Stimulated activated CD4-positive, alpha-beta T cell treated with anti-CD3 and anti-CD28 coated beads, Interleukin-12 subunit alpha, Interleukin-12 subunit beta, amount 100 ng/mL, for 4 hours (primary cell): ENCODE measurements around the gene TH.

ENCODE experiments used
- DNase-seq: peaks from one replicate; pipeline ENCODE4 v3.0.0-alpha.2; 2020

The TH gene

DNA sequence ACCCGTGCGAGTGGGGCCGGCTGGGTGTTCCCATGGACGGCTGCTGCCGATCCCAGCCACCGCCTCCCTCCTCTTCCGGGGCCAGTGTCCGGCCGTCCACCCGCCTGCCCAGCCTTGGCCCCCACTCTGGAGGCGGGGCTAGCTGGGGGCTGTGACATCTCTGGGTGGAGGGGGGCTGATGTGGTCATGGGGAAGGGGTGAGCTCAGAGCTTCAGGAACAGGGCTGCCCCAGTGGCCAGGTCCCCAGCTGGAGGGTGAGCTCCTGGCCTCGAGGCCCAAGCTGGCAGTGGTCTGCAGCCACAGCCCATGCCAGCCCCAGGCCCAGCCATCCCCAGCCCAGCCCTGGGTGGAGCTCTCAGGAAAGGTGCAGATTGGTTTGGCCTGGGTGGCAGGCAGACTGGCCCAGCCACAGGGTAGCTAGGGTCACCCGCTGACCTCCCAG, 13.3 kb downstream of the TH start:
- DNase-seq = no peak

- DNase-seq = no peak
These were observed 14.1 kb downstream of the TH start for GRCh38 chr11:2157294-2158040.

DNA sequence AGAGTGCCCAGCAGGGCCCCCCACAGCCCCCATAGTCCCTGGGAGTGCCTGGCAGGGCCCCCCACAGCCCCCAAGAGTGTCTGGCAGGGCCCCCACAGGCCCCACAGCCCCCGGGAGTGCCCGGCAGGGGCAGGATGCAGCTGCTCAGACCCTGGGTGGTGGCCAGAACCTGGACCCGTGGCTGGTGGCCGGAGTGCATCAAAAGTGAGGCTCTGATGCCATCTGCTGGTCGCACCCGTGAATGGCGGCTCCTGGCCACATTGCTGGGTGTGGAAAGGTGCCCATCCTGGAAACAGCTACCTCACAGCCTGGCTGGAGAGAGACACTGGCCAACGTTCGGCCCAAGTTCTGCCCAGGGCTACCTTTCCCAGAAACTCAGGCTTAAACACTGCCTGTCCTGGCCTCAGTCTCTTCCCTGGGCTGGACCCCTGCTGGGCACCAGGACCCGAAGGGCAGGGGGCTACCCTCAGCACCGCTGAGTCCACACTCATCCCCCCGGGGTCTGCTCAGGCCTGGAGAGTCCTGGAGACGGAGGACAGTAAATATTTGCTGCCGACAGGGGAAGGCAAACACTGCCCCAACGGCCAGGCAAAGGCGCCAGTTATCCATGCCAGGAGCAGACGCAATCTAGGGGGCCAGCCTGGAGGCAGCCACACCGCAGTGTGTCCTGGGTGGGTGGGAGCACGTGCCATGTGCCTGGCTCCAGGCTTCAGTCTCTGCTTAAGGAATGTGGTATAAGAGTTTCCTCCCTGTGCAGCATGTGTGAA, 15.0 kb downstream of the TH start:
- DNase-seq = peak; percentile 53

- no peak for DNase-seq
These were observed 16.1 kb downstream of the TH start for GRCh38 chr11:2155511-2155910.

GRCh38 chr11:2154889-2155288, 16.7 kb downstream of the TH start:
- DNase-seq = no peak

- DNase-seq = no peak
These were observed 17.4 kb downstream of the TH start for GRCh38 chr11:2154195-2154585.

DNA sequence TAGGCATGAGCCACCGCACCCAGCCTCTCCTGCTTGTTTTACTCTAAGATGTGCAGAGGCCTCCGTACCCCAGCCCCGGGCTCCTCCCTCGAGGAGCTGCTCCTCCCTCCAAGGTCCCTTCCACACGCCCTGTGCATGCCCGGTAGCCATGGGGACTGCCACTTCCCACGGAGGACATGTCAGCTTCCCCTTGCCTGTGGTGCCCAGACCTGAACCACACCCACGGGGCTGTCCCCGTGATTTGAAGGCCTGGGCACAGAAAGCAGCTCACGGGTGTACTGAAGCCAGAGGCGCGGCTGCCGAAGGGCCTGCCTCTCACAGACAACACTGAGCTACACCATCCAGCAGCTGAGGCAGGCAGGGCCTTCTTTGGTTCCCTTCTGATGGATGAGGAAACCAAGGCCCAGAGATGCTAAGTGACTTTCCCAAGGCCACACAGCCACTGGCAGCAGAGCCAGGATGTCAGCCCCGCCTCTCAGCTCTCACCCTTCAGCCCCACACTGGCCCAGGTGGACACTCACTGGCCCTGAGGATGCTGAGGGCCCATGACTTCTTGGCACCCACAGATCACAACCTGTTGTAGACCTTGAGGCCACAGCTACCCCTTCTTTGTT, 17.9 kb downstream of the TH start:
- DNase-seq = no peak

GRCh38 chr11:2151500-2152257, 19.9 kb downstream of the TH start:
- peak; percentile 74 for DNase-seq

- no peak for DNase-seq
These were observed 21.5 kb downstream of the TH start for GRCh38 chr11:2149864-2150847.

DNA sequence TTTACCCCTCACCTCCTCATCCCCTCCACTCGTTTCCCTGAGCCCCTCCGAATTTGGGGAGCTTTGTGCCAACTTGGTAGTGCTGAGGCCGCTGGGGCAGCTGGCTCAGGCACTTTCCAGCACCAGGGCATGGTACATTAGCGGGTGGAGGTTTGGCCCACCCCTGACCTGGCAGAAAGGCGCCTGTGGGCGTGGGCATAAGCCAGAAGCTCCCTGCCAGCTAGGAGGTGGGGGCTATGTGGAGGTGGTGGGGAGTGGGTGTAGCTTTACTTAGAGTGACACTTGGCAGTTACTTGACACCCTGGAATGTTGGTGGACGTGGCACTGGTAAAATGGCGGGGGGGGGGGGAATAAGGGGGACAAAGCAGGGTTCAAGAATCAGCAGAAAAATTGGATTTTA, 22.2 kb downstream of the TH start:
- no peak for DNase-seq

- DNase-seq = no peak
These were observed 23.0 kb downstream of the TH start for GRCh38 chr11:2148595-2148994.

DNA sequence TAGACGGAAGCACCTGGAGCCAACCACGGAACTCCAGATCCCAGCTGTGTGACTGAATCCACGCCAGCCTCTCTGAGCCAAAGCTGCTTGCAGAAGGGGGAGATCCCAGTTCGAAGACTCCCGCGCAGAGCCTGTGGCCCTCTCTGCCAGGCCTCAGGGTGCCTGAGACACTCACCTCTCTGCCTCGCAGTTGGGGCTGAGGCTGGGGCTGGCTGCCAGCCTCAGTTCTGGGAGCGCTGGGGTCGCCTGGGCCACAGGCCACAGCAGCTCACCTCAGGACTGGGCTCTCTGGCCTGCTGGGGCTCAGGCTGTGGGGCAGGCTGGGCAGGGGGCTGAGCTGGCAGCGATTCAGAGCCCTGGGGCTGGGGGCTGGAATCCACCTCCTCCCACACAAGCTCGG, 24.2 kb downstream of the TH start:
- no peak for DNase-seq

- no peak for DNase-seq
These were observed 25.6 kb downstream of the TH start for GRCh38 chr11:2146051-2146450.

DNA sequence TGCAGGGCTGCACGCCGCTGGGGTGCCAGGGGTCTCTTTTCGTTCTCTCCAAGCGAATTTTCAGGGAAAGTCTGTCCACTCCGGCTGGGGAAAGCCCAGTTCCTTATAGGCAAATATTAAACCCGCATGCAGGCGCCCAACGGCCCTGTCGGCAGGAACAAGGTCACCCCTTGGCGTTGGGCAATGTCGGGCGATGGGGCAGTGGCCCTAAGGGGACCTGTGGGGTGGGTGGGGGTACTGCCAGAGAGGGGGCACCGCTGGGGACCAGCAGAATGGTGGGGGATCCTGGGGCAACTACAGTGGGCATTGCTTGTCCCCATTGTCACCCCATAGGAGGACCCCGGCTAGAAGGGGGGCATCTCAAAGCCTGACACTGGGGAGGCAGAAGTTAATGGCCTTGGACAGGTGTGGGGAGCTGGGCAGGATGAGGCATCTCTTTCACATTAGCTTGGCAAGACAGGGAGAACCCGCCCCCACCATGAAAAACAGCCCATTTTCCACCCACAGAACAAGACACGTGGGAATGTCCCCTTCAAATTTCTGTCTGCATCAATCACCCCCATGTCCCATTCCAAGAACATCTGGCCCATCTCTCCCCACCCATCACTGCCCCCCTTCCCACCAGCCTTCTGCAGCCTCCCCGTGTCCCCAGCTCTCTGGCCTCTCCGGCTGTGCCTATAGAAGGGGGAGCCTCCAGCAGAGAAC, 26.9 kb downstream of the TH start:
- DNase-seq = no peak

DNA sequence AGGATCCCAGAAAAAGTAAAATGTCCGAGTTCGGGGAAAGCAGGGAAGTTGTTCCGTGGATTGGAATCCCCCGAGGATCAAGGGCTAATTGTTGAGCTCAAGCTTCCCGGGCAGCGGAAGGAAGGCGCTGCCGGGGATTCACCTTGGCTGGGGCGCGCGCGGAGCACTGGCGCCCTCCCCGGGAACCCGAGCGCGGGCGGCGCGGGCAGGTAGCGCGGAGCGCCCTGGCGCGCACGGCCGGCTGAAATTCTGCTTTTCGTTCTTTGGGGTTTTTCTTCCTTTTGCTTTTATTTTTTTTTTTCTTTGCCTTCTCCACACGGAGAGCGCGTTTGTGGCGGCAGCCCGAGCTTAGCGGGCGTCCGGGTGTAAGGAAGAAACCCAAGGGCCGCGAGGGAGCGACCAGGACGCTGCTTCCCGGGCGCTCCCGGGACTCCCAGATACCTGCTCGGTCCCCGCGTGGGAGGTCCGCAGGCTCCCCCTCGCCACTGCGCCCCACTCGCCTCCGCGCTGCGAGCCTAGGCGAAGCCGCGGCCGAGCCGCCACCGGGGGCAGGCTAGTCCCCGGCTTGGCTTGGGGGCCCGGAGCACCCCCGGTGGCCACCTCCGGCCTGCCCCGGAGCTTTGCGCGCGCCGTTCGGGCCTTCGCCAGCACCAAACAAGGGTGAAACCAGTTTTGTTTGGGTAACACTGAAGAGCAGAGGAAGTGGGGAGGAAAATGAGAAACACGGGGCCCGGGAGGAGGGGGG, 27.6 kb downstream of the TH start:
- DNase-seq = no peak

- no peak for DNase-seq
These were observed 28.2 kb downstream of the TH start for GRCh38 chr11:2143477-2143798.

DNA sequence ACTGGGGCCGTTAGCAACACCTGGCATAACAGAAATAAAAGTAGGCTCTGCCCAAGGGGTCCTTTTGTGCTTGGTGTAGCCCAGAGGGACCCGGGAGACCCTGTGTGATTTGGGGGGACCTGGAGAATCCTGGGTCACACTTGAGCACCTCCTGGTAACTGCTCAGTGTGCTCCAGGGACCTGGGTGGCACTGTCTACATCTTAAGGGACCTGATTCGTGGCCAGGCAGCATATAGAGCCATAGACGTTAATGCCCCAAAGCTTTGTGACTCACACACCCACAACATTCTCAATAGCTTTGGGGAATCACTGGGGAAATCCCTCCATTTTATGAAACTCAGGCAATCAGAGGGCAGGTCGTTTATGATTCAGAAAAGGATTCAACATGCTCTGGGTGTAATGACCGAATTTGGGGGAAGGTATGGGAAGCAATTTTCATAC, 28.8 kb downstream of the TH start:
- no peak for DNase-seq

DNA sequence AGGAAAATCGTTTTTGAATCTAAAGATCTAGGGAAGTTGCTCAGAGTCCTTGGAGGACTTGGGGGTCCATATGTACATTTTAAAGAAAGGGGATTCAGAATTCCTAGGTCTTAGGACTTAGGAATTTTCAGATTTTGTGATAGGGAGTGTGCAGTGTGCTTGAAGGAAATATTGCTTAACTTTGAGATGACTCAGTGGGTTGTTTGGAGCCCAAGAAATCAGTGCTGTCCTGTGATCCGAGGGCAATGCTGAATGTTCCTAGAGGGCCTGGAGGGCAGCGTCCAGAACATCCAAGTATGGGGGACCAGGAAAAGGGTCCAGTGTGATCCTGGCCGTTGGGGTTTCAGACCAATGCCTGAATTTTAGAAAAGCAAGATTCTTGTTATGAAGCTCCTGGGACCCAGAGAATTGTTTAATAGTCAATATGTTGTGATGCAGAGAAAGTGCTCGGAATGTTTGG, 29.3 kb downstream of the TH start:
- DNase-seq = no peak

DNA sequence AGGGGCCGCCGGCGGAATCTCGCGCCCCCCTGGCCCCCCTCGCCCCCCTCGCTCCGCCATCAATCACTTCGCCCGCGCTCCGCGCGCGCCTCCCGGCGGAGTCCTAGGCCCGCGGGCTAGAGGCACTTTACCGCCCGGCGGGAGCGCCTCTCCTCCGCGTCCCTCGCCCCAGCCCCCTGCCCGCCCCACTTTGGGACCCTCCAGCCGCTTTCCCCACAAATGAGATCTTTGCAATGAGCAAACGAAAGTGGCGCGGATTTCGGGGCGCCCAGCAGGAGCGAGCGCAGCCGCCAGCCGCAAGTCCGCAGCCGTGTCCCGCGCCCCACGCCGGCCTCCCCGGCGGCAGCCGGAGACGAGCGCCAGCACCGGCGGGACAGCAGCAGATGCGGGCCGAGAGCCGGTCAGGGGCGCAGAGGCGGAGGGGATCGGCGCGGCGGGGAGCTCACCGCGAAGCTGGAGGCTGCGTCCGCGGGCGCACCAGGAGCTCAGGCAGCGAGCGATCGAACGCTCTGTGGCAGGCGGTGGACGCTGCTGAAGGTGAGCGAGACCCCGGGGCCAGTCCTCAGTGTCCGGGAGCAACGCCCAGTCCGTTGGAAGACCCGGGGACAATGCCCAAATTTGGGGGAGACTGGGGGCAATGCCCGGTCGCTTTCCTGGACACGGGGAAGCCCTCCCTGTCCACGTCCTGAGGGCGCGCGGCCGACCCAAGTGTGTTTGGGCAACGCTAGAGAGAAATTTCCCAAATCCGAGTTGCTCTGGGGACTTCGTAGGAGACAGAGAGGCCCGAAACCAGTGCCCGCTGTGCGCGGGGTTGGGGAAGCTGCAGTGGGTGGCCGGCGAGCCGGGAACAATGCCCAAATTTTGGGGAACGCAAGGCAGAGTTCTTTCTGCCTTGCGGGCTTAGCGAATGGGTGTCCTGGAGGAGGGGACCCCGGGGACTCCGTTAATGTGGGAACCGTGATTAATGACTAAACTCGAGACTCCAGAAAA, 30.9 kb downstream of the TH start:
- no peak for DNase-seq
